ENCODE results near the gene TTLL8.

DNA sequence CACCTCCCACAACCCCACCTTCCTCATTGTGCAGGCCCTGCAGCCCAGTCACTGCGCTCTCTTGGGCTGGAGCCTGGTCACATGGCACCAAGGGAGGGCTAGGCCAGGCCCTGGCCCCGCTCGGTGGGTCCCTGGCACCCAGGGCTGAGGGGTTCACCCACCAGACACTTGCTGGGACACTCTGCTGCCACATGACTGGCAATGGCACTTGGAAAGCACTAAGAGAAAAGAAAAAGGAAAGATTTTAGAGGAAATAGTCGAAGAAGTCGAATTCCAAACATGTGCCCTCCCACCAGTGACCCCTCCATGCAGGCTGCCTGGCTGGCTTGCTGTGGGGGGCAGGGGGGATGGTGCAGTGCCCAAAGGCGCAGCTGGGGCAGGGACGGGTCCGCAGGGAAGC is 12.3 kb upstream of the TTLL8 start:
- no peak for TF ChIP-seq EZH2 (IDR thresholded peaks at IDR 0.05; ENCODE audit: borderline replicate concordance, low read length)
- no peak for TF ChIP-seq CTCF (IDR thresholded peaks at IDR 0.05; ENCODE audit: low read length)

Data from OCI-LY1 (cell line).